ENCODE results near the gene FGF8. TPM values are rescaled to one million over a fixed set of nuclear protein-coding genes. Genes with fewer than 3 reads are reported as not detected.

FGF8 gene
- total RNA-seq, 1 donor from 2014 or later = 17.6 TPM

GRCh38 chr10:101724446-101724845, 51.5 kb downstream of the FGF8 start:
- Histone ChIP-seq H4K20me1 (ENCODE audit: low read depth) (no peaks in the 10 kb centered on the region), H3K36me3 (no peaks in the 10 kb centered on the region), H3F3A (ENCODE audit: low read depth) (no peaks in the 10 kb centered on the region), H3K79me2 (ENCODE audit: low read depth) (no peaks in the 10 kb centered on the region), H3K27me3 (no peaks in the 10 kb centered on the region), H3K9ac (no peak overlapping the region), H3K4me1 (peaks cover 10% of the 10 kb centered on the region), H3K4me2 (peak overlapping the region; percentile 10), H3K4me3 (no peak overlapping the region), H2AFZ (replicated peaks) (no peak overlapping the region), H3K9me3 (ENCODE audit: low read depth) (no peaks in the 10 kb centered on the region), H3K27ac (no peak overlapping the region)
- no peak for DNase-seq (ENCODE audit: low spot score)
- no peak overlapping the region for H3K4me3 Mint-ChIP-seq
- peaks cover 7% of the 10 kb centered on the region for H3K27me3 Mint-ChIP-seq (ENCODE audit: insufficient read depth, low read depth)
- no peaks in the 10 kb centered on the region for H3K9me3 Mint-ChIP-seq
- no peak overlapping the region for H3K27ac Mint-ChIP-seq
- TF ChIP-seq EZH2phosphoT487 (IDR thresholded peaks at IDR 0.05) (no peak), EZH2 (IDR thresholded peaks at IDR 0.05) (no peak), CTCF (IDR thresholded peaks at IDR 0.05) (no peak)
- H3K36me3 Mint-ChIP-seq = no peaks in the 10 kb centered on the region
- H3K4me1 Mint-ChIP-seq = peaks cover 28% of the 10 kb centered on the region

GRCh38 chr10:101723176-101723575, 52.7 kb downstream of the FGF8 start:
- Mint-ChIP-seq H3K27me3 (ENCODE audit: insufficient read depth, low read depth) (peaks cover 10% of the 10 kb centered on the region), H3K4me3 (no peak overlapping the region), H3K36me3 (no peaks in the 10 kb centered on the region), H3K27ac (no peak overlapping the region), H3K4me1 (peaks cover 31% of the 10 kb centered on the region), H3K9me3 (no peaks in the 10 kb centered on the region)
- Histone ChIP-seq H3K4me1 (peaks cover 10% of the 10 kb centered on the region), H3K79me2 (ENCODE audit: low read depth) (no peaks in the 10 kb centered on the region), H3F3A (ENCODE audit: low read depth) (no peaks in the 10 kb centered on the region), H2AFZ (replicated peaks) (no peak overlapping the region), H3K9ac (no peak overlapping the region), H3K9me3 (ENCODE audit: low read depth) (no peaks in the 10 kb centered on the region), H4K20me1 (ENCODE audit: low read depth) (no peaks in the 10 kb centered on the region), H3K4me2 (no peak overlapping the region), H3K36me3 (no peaks in the 10 kb centered on the region), H3K27ac (no peak overlapping the region), H3K27me3 (no peaks in the 10 kb centered on the region), H3K4me3 (no peak overlapping the region)
- TF ChIP-seq EZH2 (IDR thresholded peaks at IDR 0.05) = no peak
- no peak for TF ChIP-seq EZH2phosphoT487 (IDR thresholded peaks at IDR 0.05)
- TF ChIP-seq CTCF (IDR thresholded peaks at IDR 0.05) = no peak
- no peak for DNase-seq (ENCODE audit: low spot score)

- H3K4me2 ChIP-seq = no peak overlapping the region
- peaks cover 31% of the 10 kb centered on the region for H3K4me1 Mint-ChIP-seq
Measured at GRCh38 chr10:101721806-101722205, 54.1 kb downstream of the FGF8 start.

More at GRCh38 chr10:101721806-101722205, 54.1 kb downstream of the FGF8 start:
- H3K27ac Mint-ChIP-seq = no peak overlapping the region
- Histone ChIP-seq H2AFZ (replicated peaks) (no peak overlapping the region), H3K36me3 (no peaks in the 10 kb centered on the region), H3K27ac (no peak overlapping the region), H3K4me1 (peaks cover 10% of the 10 kb centered on the region), H3K27me3 (no peaks in the 10 kb centered on the region), H3K79me2 (ENCODE audit: low read depth) (no peaks in the 10 kb centered on the region), H3F3A (ENCODE audit: low read depth) (no peaks in the 10 kb centered on the region), H3K4me3 (no peak overlapping the region), H3K9ac (no peak overlapping the region), H3K9me3 (ENCODE audit: low read depth) (no peaks in the 10 kb centered on the region), H4K20me1 (ENCODE audit: low read depth) (no peaks in the 10 kb centered on the region)
- no peak overlapping the region for H3K4me3 Mint-ChIP-seq
- DNase-seq (ENCODE audit: low spot score) = no peak
- peaks cover 8% of the 10 kb centered on the region for H3K27me3 Mint-ChIP-seq (ENCODE audit: insufficient read depth, low read depth)
- no peaks in the 10 kb centered on the region for H3K9me3 Mint-ChIP-seq
- H3K36me3 Mint-ChIP-seq = no peaks in the 10 kb centered on the region
- TF ChIP-seq CTCF (IDR thresholded peaks at IDR 0.05) (no peak), EZH2phosphoT487 (IDR thresholded peaks at IDR 0.05) (no peak), EZH2 (IDR thresholded peaks at IDR 0.05) (no peak)

Data from neural progenitor cell (in vitro differentiated cells).